Measurements from ENCODE around the gene MALRD1. TPM values are rescaled to one million over a fixed set of nuclear protein-coding genes. Genes with fewer than 3 reads are reported as not detected.

MALRD1 gene
- total and polyA plus RNA-seq, 2 of the 8 experiments (the other 6 are each of a cell fraction or from before 2014, with no cell fraction given): 0.32 to 0.35 TPM

DNA sequence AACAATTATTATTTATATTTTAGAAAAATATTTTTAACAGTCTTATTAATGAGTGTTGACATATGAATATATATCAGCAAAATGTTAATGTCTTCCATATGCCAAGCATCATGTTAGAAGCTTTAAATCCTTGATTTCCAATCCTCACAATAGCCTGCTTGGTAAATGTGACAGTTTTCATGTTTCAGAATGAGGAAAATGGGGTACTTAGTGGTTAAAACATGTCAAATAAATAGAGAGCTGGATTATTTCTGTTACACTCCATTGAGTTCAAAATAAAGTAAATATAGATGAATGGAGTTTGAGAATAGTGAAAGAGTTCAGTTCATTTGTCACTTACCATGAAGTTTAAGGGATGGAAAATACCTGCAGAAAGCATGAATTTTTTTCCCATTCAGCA, 377.4 kb downstream of the MALRD1 start:
- DNase-seq (ENCODE audit: low read depth in 1 of 2, low spot score in 2 of 2) (no peak), FAIRE-seq (no peak)
- Histone ChIP-seq H3K23ac (ENCODE audit: insufficient read length) (no peak overlapping the region), H3K18ac (ENCODE audit: extremely low read depth, low read length) (no peak overlapping the region), H3K9me3 (ENCODE audit: insufficient read depth in 2 of 2, low read depth in 1 of 2, low read length in 1 of 2) (no peaks in the 10 kb centered on the region), H2BK5ac (ENCODE audit: low read depth, low read length) (no peak overlapping the region), H3K4ac (replicated peaks; ENCODE audit: insufficient read length, low read depth, low read length) (no peak overlapping the region), H3K79me2 (ENCODE audit: control insufficient read depth in 1 of 2, insufficient read depth in 2 of 2, low read length in 2 of 2) (no peaks in the 10 kb centered on the region), H3K27me3 (replicated peaks in 1 of 4; ENCODE audit: control insufficient read depth in 3 of 4, extremely low read depth in 1 of 4, insufficient read depth in 3 of 4, low read length in 3 of 4) (no peaks in the 10 kb centered on the region), H3K23me2 (ENCODE audit: low read depth, low read length) (no peaks in the 10 kb centered on the region; the same call in 1 of the 2 replicates), H4K8ac (ENCODE audit: extremely low read depth, insufficient read depth, low read length) (no peak overlapping the region), H3K9ac (replicated peaks in 1 of 4; ENCODE audit: extremely low read depth in 1 of 4, low read depth in 3 of 4, low read length in 3 of 4) (no peak overlapping the region), H3K4me2 (ENCODE audit: insufficient read depth in 1 of 2, low read depth in 2 of 2, low read length in 2 of 2) (no peak overlapping the region), H2BK20ac (ENCODE audit: low read length) (no peak overlapping the region), H3K56ac (replicated peaks; ENCODE audit: insufficient read length, low read depth, low read length) (no peak overlapping the region), H2AK5ac (ENCODE audit: low read depth, low read length) (no peak overlapping the region), H3K79me1 (ENCODE audit: low read depth, low read length) (no peaks in the 10 kb centered on the region), H2BK15ac (ENCODE audit: low read length) (no peak overlapping the region), H2BK12ac (ENCODE audit: low read depth, low read length) (no peak overlapping the region), H3K27ac (ENCODE audit: low read depth, low read length) (no peak overlapping the region), H3K4me3 (ENCODE audit: extremely low read depth in 1 of 4, insufficient read depth in 2 of 4, low read depth in 3 of 4, low read length in 4 of 4) (no peak overlapping the region), H4K5ac (ENCODE audit: insufficient read length, low read depth, low read length) (no peak overlapping the region), H3K14ac (ENCODE audit: insufficient read length) (no peak overlapping the region), H4K20me1 (replicated peaks in 1 of 2; ENCODE audit: control insufficient read depth in 1 of 2, insufficient read depth in 2 of 2, low read length in 2 of 2) (no peaks in the 10 kb centered on the region), H3K4me1 (replicated peaks in 1 of 4; ENCODE audit: control insufficient read depth in 3 of 4, insufficient read depth in 4 of 4, low read length in 3 of 4) (peaks cover 0 to 5% (median 3%) of the 10 kb centered on the region in 4 experiments; a peak in 3 of 7 replicates), H2BK120ac (replicated peaks; ENCODE audit: low read depth, low read length) (no peak overlapping the region), H4K91ac (replicated peaks; ENCODE audit: insufficient read length, low read length) (no peak overlapping the region), H2AFZ (ENCODE audit: low read length) (no peak overlapping the region), H3K36me3 (ENCODE audit: control insufficient read depth in 2 of 4, insufficient read depth in 4 of 4, low read length in 3 of 4) (no peaks in the 10 kb centered on the region)
- POLR2A ChIA-PET (ENCODE audit: partially characterized antibody): no interaction called here
- CTCF ChIA-PET (ENCODE audit: partially characterized antibody): no interaction called here
- TF ChIP-seq CBX5 (IDR thresholded peaks at IDR 0.05; ENCODE audit: low read depth, low read length) (no peak), ZNF274 (IDR thresholded peaks at IDR 0.05; ENCODE audit: borderline replicate concordance, extremely low read depth, low read length) (no peak), BCL11A (IDR thresholded peaks at IDR 0.05; ENCODE audit: low read depth in 2 of 2, low read length in 2 of 2) (no peak)
